ENCODE data around the gene TCERG1L. TPM values are rescaled to one million over a fixed set of nuclear protein-coding genes. Genes with fewer than 3 reads are reported as not detected.

Gene TCERG1L
- total RNA-seq, 4 donors from 2014 or later, result not detected

- no peak for TF ChIP-seq CTCF (IDR thresholded peaks at IDR 0.05; ENCODE audit: low read depth)
These were observed 11.0 kb downstream of the TCERG1L start for GRCh38 chr10:131300508-131300907.

- TF ChIP-seq CTCF (IDR thresholded peaks at IDR 0.05; ENCODE audit: low read depth), result no peak
These were observed 20.7 kb downstream of the TCERG1L start for GRCh38 chr10:131290781-131291180.

- TF ChIP-seq CTCF (IDR thresholded peaks at IDR 0.05; ENCODE audit: low read depth), result no peak
These were observed 22.9 kb downstream of the TCERG1L start for GRCh38 chr10:131288648-131289047.

- TF ChIP-seq CTCF (IDR thresholded peaks at IDR 0.05; ENCODE audit: low read depth), result no peak
These were observed 28.6 kb downstream of the TCERG1L start for GRCh38 chr10:131282961-131283360.

- TF ChIP-seq CTCF (IDR thresholded peaks at IDR 0.05; ENCODE audit: low read depth), result no peak
These were observed 31.4 kb downstream of the TCERG1L start for GRCh38 chr10:131280101-131280500.

GRCh38 chr10:131279516-131279915 lies 32.0 kb downstream of the TCERG1L start:
- no peak for TF ChIP-seq CTCF (IDR thresholded peaks at IDR 0.05; ENCODE audit: low read depth)

- TF ChIP-seq CTCF (IDR thresholded peaks at IDR 0.05; ENCODE audit: low read depth), result no peak
These were observed 33.6 kb downstream of the TCERG1L start for GRCh38 chr10:131277969-131278368.
